ENCODE results near the gene NABP2. TPM values are rescaled to one million over a fixed set of nuclear protein-coding genes. Genes with fewer than 3 reads are reported as not detected.
"Not testable (repeated sequence)": the region's sequence is repeated elsewhere in the genome, so short reads cannot be mapped to it uniquely, and the experiment has no call there.

The NABP2 gene
- total RNA-seq, 1 donor from 2014 or later, result 23.7 TPM

DNA sequence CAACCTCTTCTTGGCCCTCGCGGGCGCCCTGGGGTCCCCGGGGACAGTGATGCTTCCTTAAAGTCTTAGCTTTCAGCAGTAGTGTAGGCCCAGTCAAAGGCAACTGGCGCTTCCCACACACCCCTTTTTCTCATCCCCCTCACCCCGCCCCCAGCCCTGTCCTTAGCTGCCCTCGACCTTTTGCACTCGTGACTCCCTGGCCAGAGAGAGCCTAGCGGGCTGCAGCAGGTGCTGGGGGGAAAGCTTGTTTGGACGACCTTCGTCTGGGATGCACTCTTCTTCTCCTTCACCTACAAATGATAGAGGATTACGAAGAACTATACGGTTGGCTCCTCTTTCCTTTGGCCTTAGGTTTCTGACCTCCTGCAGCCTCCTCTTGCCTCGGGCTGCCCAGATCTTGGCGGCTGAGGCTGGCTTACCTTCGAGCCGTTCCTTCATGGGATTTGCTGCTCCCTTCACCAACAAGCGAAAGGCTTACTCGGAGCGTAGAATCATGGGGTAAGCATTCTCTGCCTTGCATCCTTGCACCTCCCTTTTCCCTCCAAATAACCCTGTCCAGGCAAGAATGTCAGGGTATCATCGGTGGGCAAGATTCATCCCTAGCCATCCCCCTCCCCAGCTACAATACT lies 43.4 kb downstream of the NABP2 start:
- no peaks in the 10 kb centered on the region for H3K27me3 Mint-ChIP-seq (ENCODE audit: low read depth)
- H3K27ac Mint-ChIP-seq, result peak overlapping the region; percentile 34
- TF ChIP-seq, protein P1, sequence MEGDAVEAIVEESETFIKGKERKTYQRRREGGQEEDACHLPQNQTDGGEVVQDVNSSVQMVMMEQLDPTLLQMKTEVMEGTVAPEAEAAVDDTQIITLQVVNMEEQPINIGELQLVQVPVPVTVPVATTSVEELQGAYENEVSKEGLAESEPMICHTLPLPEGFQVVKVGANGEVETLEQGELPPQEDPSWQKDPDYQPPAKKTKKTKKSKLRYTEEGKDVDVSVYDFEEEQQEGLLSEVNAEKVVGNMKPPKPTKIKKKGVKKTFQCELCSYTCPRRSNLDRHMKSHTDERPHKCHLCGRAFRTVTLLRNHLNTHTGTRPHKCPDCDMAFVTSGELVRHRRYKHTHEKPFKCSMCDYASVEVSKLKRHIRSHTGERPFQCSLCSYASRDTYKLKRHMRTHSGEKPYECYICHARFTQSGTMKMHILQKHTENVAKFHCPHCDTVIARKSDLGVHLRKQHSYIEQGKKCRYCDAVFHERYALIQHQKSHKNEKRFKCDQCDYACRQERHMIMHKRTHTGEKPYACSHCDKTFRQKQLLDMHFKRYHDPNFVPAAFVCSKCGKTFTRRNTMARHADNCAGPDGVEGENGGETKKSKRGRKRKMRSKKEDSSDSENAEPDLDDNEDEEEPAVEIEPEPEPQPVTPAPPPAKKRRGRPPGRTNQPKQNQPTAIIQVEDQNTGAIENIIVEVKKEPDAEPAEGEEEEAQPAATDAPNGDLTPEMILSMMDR (IDR thresholded peaks at IDR 0.05; ENCODE audit: unreplicated experiment), result no peak
- H3K36me3 Mint-ChIP-seq, result peaks cover 10% of the 10 kb centered on the region
- DNase-seq (ENCODE audit: low spot score in 2 of 2, unreplicated experiment in 2 of 2), result no peak
- H3K4me1 Mint-ChIP-seq, result peaks cover 8% of the 10 kb centered on the region
- peak overlapping the region; percentile 72 for H3K4me3 Mint-ChIP-seq
- no peaks in the 10 kb centered on the region for H3K9me3 Mint-ChIP-seq

DNA sequence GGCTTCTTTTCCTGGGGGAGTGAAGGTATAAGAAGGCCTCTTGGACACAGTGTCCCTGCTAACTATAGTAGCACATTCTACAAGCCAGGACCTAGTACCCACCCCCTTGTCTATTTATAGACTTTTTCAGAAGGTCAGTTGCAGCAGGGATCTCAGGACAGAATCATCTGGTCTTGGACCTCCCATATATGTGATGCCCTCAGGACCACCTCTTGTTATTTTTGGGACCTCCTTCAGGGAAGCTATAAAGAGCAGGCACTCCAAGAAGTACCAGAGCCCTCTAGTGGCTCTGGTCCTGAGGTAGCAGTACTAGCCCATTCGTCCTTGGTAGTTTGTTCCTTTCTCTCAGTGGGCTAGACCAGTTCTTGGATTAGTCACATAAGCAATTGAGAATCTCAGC lies 46.9 kb downstream of the NABP2 start:
- H3K9me3 Mint-ChIP-seq, result no peaks in the 10 kb centered on the region
- H3K27me3 Mint-ChIP-seq (ENCODE audit: low read depth), result no peaks in the 10 kb centered on the region
- peaks cover 27% of the 10 kb centered on the region for H3K36me3 Mint-ChIP-seq
- peaks cover 7% of the 10 kb centered on the region for H3K4me1 Mint-ChIP-seq
- H3K27ac Mint-ChIP-seq, result peak overlapping the region; percentile 27
- H3K4me3 Mint-ChIP-seq, result no peak overlapping the region
- TF ChIP-seq, protein P1 (IDR thresholded peaks at IDR 0.05; ENCODE audit: unreplicated experiment), result no peak
- DNase-seq (ENCODE audit: low spot score in 2 of 2, unreplicated experiment in 2 of 2), result no peak

DNA sequence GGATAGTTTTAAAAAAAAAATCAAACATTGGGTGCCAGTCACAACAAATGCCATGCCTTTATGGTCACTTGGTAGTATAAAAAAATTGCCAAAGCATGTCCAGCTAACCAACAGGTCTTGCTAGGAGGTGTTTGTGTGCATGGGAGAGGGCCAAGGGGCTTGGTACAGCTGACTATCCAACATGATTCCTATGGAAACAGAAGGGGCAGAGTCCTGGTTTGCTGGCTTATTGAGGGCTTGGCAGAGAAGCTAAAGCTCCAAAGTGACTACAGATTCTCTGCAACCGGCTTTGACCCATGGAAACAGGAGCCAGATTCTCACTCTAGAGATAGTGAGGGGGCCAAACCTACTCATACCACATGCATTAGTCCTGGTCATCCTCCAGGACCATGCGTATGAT lies 48.3 kb downstream of the NABP2 start:
- not testable (repeated sequence) for H3K4me3 Mint-ChIP-seq; H3K27ac Mint-ChIP-seq; H3K27me3 Mint-ChIP-seq (ENCODE audit: low read depth); DNase-seq (ENCODE audit: low spot score in 2 of 2, unreplicated experiment in 2 of 2); H3K4me1 Mint-ChIP-seq; H3K9me3 Mint-ChIP-seq
- peaks cover 30% of the 10 kb centered on the region for H3K36me3 Mint-ChIP-seq

DNA sequence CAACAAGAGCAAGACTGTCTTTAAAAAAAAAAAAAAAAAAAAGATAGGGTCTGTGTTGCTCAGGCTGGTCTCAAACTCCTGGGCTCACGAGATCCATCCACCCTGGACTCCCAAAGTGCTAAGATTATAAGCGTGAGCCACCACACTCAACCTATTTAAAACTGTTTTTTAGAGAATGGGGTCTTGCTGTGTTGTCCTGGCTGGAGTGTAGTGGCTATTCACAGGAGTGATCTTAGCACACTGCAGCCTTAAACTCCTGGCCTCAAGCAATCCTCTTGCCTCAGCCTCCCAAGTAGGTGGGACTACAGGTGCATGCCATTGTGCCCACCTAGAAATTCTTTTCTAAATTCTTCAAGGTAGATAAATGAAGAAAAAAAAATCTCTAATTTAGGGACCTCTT lies 50.2 kb downstream of the NABP2 start:
- Mint-ChIP-seq H3K36me3 (peaks cover 32% of the 10 kb centered on the region), H3K4me3 (no peak overlapping the region), H3K9me3 (no peaks in the 10 kb centered on the region), H3K4me1 (no peaks in the 10 kb centered on the region), H3K27me3 (ENCODE audit: low read depth) (no peaks in the 10 kb centered on the region), H3K27ac (no peak overlapping the region)
- TF ChIP-seq, protein P1 (IDR thresholded peaks at IDR 0.05; ENCODE audit: unreplicated experiment), result no peak
- no peak for DNase-seq (ENCODE audit: low spot score in 2 of 2, unreplicated experiment in 2 of 2)

DNA sequence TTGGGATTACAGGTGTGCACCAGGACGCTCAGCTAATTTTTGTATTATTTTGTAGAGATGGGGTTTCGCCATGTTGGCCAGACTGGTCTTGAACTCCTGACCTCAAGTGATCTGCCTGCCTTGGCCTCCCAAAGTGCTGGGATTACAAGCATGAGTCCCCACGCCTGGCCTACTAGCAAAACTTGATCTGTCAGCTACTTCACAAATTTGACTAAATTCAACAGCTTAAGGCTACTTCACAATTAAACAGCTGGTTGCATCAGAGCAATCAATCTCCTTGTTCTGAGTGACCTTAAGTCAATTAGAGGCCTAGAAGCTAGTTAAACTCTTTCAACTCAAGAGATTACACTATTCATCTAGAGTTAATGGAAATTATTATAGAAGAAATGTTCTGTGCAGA lies 54.8 kb downstream of the NABP2 start:
- TF ChIP-seq, protein P1 (IDR thresholded peaks at IDR 0.05; ENCODE audit: unreplicated experiment), result no peak
- Mint-ChIP-seq H3K27me3 (ENCODE audit: low read depth) (no peaks in the 10 kb centered on the region), H3K27ac (no peak overlapping the region)

More for the DNA sequence above, 54.8 kb downstream of the NABP2 start:
- DNase-seq (ENCODE audit: low spot score in 2 of 2, unreplicated experiment in 2 of 2), result no peak
- H3K9me3 Mint-ChIP-seq, result no peaks in the 10 kb centered on the region
- H3K4me1 Mint-ChIP-seq, result no peaks in the 10 kb centered on the region
- H3K36me3 Mint-ChIP-seq, result peaks cover 35% of the 10 kb centered on the region
- no peak overlapping the region for H3K4me3 Mint-ChIP-seq

Other genes starting within 250 kb of the NABP2 start
- gene SUOX, start 227.1 kb upstream of the NABP2 start, total RNA-seq, result 37.1 to 38.9 TPM (median 38.1 TPM) in 3 replicates
- gene IKZF4, start 203.3 kb upstream of the NABP2 start, total RNA-seq, result 16.2 to 22.5 TPM (median 18.6 TPM) in 3 replicates
- gene RPS26, start 182.4 kb upstream of the NABP2 start, total RNA-seq, result 20.6 to 25.7 TPM (median 25.2 TPM) in 3 replicates
- gene ERBB3, start 144.2 kb upstream of the NABP2 start, total RNA-seq, result 58.2 to 59.1 TPM (median 59.0 TPM) in 3 replicates
- gene PA2G4, start 119.8 kb upstream of the NABP2 start, total RNA-seq, result 90.4 to 96.7 TPM (median 91.4 TPM) in 3 replicates
- 3,814 to 4,057 TPM (median 4,017 TPM) in 3 replicates for gene RPL41, start 107.7 kb upstream of the NABP2 start, total RNA-seq
- 7.8 to 9.2 TPM (median 8.0 TPM) in 3 replicates for gene ZC3H10, start 106.1 kb upstream of the NABP2 start, total RNA-seq
- 64.7 to 69.4 TPM (median 67.2 TPM) in 3 replicates for gene ESYT1, start 96.1 kb upstream of the NABP2 start, total RNA-seq
- 150 to 151 TPM (median 150 TPM) in 3 replicates for gene MYL6B, start 71.8 kb upstream of the NABP2 start, total RNA-seq
- 800 to 830 TPM (median 827 TPM) in 3 replicates for gene MYL6, start 66.0 kb upstream of the NABP2 start, total RNA-seq
- 158 to 177 TPM (median 171 TPM) in 3 replicates for gene SMARCC2, start 34.9 kb upstream of the NABP2 start, total RNA-seq
- 47.1 to 49.6 TPM (median 48.1 TPM) in 3 replicates for gene RNF41, start 2.4 kb upstream of the NABP2 start, total RNA-seq
- gene SLC39A5, start 5.7 kb downstream of the NABP2 start, total RNA-seq, result 0.76 to 1.3 TPM (median 1.1 TPM) in 3 replicates
- gene ANKRD52, start 34.0 kb downstream of the NABP2 start, total RNA-seq, result 60.7 to 63.2 TPM (median 63.1 TPM) in 3 replicates
- 11.0 to 15.3 TPM (median 12.5 TPM) in 3 replicates for gene COQ10A, start 42.6 kb downstream of the NABP2 start, total RNA-seq
- gene CS, start 76.0 kb downstream of the NABP2 start, total RNA-seq, result 167 to 195 TPM (median 194 TPM) in 3 replicates
- 164 to 174 TPM (median 171 TPM) in 3 replicates for gene CNPY2, start 91.6 kb downstream of the NABP2 start, total RNA-seq
- 60.9 to 76.8 TPM (median 66.4 TPM) in 3 replicates for gene PAN2, start 109.7 kb downstream of the NABP2 start, total RNA-seq
- 0.51 to 0.76 TPM (median 0.72 TPM) in 3 replicates for gene IL23A, start 114.5 kb downstream of the NABP2 start, total RNA-seq
- 178 to 188 TPM (median 180 TPM) in 3 replicates for gene STAT2, start 135.8 kb downstream of the NABP2 start, total RNA-seq
- gene APOF, start 138.5 kb downstream of the NABP2 start, total RNA-seq, result not detected in 3 replicates
- 26.3 to 27.9 TPM (median 27.6 TPM) in 3 replicates for gene TIMELESS, start 225.1 kb downstream of the NABP2 start, total RNA-seq
- not detected in 3 replicates for gene MIP, start 230.3 kb downstream of the NABP2 start, total RNA-seq
- 5.7 to 6.0 TPM (median 5.7 TPM) in 3 replicates for gene SPRYD4, start 244.2 kb downstream of the NABP2 start, total RNA-seq